ENCODE data around the gene SELENOO.

Gene SELENOO

DNA sequence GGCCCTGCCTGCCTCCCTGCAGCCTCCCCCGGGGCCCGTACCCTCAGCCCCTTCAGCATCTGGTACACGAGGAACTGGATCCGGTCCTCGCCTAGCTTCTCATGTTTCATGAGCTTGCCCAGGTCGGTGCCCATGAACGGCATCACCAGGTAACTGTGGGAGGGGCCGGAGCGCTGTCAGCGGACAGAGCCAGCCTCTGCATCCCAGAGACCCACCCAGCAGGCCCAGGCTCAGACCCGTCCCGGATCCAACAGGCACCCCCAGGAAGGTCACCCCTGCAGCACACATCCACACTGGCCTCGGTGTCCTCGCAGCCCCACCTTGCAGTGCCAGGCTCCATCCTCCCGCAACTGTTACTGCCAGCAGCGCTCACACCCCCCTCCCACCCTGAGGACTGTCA lies 56.2 kb downstream of the SELENOO start:
- Histone ChIP-seq H3K4me2 (ENCODE audit: insufficient read depth, low read length) (no peak overlapping the region), H3K9ac (ENCODE audit: low read depth, low read length) (no peak overlapping the region), H3K36me3 (ENCODE audit: insufficient read depth, low read length) (no peaks in the 10 kb centered on the region), H3K27me3 (ENCODE audit: insufficient read depth, low read length, poor library complexity) (no peaks in the 10 kb centered on the region), H3K27ac (ENCODE audit: low read length) (no peak overlapping the region), H3K4me3 (ENCODE audit: low read depth in 1 of 2, low read length in 2 of 2) (no peak overlapping the region), H4K20me1 (ENCODE audit: insufficient read depth, low read length) (no peaks in the 10 kb centered on the region), H3K9me3 (ENCODE audit: insufficient read depth, low read length, severe bottlenecking) (no peaks in the 10 kb centered on the region), H3K79me2 (ENCODE audit: insufficient read depth, low read length) (no peaks in the 10 kb centered on the region), H3K4me1 (ENCODE audit: insufficient read depth, low read length) (peaks cover 1% of the 10 kb centered on the region), H2AFZ (ENCODE audit: low read depth, low read length) (no peak overlapping the region)
- no peak for TF ChIP-seq EZH2 (IDR thresholded peaks at IDR 0.05; ENCODE audit: borderline replicate concordance, low read depth, low read length, severe bottlenecking)
- TF ChIP-seq, protein P1, sequence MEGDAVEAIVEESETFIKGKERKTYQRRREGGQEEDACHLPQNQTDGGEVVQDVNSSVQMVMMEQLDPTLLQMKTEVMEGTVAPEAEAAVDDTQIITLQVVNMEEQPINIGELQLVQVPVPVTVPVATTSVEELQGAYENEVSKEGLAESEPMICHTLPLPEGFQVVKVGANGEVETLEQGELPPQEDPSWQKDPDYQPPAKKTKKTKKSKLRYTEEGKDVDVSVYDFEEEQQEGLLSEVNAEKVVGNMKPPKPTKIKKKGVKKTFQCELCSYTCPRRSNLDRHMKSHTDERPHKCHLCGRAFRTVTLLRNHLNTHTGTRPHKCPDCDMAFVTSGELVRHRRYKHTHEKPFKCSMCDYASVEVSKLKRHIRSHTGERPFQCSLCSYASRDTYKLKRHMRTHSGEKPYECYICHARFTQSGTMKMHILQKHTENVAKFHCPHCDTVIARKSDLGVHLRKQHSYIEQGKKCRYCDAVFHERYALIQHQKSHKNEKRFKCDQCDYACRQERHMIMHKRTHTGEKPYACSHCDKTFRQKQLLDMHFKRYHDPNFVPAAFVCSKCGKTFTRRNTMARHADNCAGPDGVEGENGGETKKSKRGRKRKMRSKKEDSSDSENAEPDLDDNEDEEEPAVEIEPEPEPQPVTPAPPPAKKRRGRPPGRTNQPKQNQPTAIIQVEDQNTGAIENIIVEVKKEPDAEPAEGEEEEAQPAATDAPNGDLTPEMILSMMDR (IDR thresholded peaks at IDR 0.05; ENCODE audit: borderline replicate concordance, extremely low read depth, low read length, poor library complexity, severe bottlenecking): no peak
- DNase-seq: no peak
- no peak for ATAC-seq (ENCODE audit: insufficient read depth, low read depth)

DNA sequence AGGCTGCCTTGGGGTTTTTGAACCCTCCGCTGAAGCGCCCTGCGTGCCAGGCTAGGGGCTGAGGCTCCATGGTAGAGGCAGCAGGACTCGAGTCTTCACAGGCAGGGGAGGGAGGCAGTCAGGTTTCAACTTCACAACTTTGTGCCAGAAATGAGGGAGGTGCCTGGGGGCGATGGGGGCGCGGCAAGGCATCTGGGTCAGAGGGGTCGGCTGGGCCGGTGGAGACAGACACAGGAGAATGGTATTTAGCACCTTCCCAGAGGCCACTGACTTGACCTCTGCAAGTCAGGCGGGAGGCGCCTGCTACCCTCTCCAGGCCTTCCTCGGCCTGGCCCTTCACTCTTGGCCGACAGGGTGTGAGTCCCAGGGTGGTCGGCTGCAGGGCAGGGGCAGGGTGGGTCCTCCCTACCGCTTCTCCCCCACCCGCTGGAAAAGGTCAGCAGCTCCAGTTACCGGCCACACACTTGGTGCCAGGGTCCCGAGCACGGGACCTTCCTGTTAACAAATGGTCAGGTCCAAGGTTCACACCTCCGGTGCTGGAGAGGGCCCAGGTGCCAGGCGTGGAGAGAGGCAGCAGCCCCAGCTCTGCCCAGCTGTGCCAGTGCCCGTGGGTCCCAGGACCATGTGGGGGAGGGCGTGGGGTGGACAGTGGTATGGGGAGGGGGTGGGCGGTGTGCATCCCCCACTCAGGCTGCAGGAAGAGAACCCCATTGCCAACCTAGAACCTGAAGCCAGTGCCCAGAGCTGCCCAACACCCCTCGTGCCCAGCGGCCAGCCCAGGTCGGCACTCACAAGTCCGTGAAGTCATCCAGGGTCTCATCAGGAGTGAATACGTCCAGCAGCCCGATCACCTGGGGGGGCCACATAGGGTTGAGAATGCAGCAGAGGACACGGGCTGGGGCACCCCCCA lies 56.9 kb downstream of the SELENOO start:
- TF ChIP-seq EZH2 (IDR thresholded peaks at IDR 0.05; ENCODE audit: borderline replicate concordance, low read depth, low read length, severe bottlenecking): no peak
- TF ChIP-seq, protein P1 (IDR thresholded peaks at IDR 0.05; ENCODE audit: borderline replicate concordance, extremely low read depth, low read length, poor library complexity, severe bottlenecking): no peak
- no peak overlapping the region for H3K4me2 ChIP-seq (ENCODE audit: insufficient read depth, low read length)
- H3K27ac ChIP-seq (ENCODE audit: low read length): no peak overlapping the region
- H3K36me3 ChIP-seq (ENCODE audit: insufficient read depth, low read length): no peaks in the 10 kb centered on the region
- H3K4me3 ChIP-seq (ENCODE audit: low read depth in 1 of 2, low read length in 2 of 2): no peak overlapping the region
- no peak for DNase-seq
- H3K4me1 ChIP-seq (ENCODE audit: insufficient read depth, low read length): no peaks in the 10 kb centered on the region
- ATAC-seq (ENCODE audit: insufficient read depth, low read depth): no peak
- no peak overlapping the region for H3K9ac ChIP-seq (ENCODE audit: low read depth, low read length)
- H2AFZ ChIP-seq (ENCODE audit: low read depth, low read length): no peak overlapping the region
- H3K79me2 ChIP-seq (ENCODE audit: insufficient read depth, low read length): no peaks in the 10 kb centered on the region
- no peaks in the 10 kb centered on the region for H3K27me3 ChIP-seq (ENCODE audit: insufficient read depth, low read length, poor library complexity)
- no peaks in the 10 kb centered on the region for H3K9me3 ChIP-seq (ENCODE audit: insufficient read depth, low read length, severe bottlenecking)
- H4K20me1 ChIP-seq (ENCODE audit: insufficient read depth, low read length): 0 out of 2 replicates have a peak, but pooled peaks cover 6% of the 10 kb centered on the region

DNA sequence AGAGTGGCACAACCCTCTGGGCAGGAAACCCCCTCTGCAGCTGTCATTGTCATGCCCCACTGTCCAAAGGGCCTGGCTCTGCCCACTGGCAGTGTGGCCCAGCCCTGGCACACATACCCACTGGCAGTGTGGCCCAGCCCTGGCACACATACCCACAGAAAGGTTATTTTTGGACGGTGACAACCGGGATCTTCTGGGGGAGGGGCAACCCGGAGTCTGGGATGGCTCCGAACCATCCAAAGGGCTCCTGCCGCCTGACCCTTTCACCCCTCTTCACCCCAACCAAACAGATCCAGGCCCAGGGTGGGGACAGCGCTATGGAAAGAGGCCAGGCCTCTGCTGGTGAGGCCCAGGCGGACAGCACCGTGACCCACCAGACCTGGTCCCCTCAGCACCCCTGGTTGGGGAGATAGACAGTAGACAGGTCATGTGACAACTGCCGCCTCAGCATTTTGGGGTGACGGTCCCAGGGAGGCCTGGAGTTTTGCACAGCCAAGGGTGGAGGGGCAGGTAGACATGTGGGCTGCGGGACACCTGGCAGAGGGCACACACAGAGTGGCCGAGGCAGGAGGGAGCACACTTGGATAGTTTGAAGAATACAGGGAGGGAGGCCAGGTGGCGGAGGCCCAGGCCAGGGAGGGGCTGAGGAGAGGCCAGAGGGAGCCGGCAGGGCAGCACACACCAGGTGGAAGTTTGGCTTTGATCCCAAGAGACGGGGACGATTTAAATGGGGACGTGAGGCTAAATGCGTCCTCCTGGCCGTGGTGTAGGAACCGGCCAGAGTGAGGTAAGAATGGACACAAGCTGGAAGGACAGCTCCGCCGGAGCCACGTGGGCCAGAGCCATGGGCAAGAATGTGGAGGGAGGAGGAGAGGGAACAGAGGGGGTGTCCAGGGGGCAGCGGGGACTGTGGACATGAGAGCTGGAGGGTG lies 57.8 kb downstream of the SELENOO start:
- Histone ChIP-seq H3K4me1 (ENCODE audit: insufficient read depth, low read length) (no peaks in the 10 kb centered on the region), H4K20me1 (ENCODE audit: insufficient read depth, low read length) (peaks cover 9% of the 10 kb centered on the region; the same call in 1 of the 2 replicates), H3K4me2 (ENCODE audit: insufficient read depth, low read length) (no peak overlapping the region), H3K79me2 (ENCODE audit: insufficient read depth, low read length) (no peaks in the 10 kb centered on the region), H3K4me3 (ENCODE audit: low read depth in 1 of 2, low read length in 2 of 2) (no peak overlapping the region), H3K27ac (ENCODE audit: low read length) (no peak overlapping the region), H3K9me3 (ENCODE audit: insufficient read depth, low read length, severe bottlenecking) (no peaks in the 10 kb centered on the region), H3K9ac (ENCODE audit: low read depth, low read length) (no peak overlapping the region), H3K36me3 (ENCODE audit: insufficient read depth, low read length) (no peaks in the 10 kb centered on the region), H3K27me3 (ENCODE audit: insufficient read depth, low read length, poor library complexity) (no peaks in the 10 kb centered on the region), H2AFZ (ENCODE audit: low read depth, low read length) (no peak overlapping the region)
- ATAC-seq (ENCODE audit: insufficient read depth, low read depth): no peak
- no peak for DNase-seq
- TF ChIP-seq, protein P1 (IDR thresholded peaks at IDR 0.05; ENCODE audit: borderline replicate concordance, extremely low read depth, low read length, poor library complexity, severe bottlenecking): no peak
- no peak for TF ChIP-seq EZH2 (IDR thresholded peaks at IDR 0.05; ENCODE audit: borderline replicate concordance, low read depth, low read length, severe bottlenecking)

Data from DND-41 (cell line).